Measurements from ENCODE around the gene KIRREL1.

- TF ChIP-seq, protein P1, sequence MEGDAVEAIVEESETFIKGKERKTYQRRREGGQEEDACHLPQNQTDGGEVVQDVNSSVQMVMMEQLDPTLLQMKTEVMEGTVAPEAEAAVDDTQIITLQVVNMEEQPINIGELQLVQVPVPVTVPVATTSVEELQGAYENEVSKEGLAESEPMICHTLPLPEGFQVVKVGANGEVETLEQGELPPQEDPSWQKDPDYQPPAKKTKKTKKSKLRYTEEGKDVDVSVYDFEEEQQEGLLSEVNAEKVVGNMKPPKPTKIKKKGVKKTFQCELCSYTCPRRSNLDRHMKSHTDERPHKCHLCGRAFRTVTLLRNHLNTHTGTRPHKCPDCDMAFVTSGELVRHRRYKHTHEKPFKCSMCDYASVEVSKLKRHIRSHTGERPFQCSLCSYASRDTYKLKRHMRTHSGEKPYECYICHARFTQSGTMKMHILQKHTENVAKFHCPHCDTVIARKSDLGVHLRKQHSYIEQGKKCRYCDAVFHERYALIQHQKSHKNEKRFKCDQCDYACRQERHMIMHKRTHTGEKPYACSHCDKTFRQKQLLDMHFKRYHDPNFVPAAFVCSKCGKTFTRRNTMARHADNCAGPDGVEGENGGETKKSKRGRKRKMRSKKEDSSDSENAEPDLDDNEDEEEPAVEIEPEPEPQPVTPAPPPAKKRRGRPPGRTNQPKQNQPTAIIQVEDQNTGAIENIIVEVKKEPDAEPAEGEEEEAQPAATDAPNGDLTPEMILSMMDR (conservative IDR thresholded peaks at IDR 0.05; ENCODE audit: low read depth in 2 of 2): no peak
- TF ChIP-seq, protein P2, sequence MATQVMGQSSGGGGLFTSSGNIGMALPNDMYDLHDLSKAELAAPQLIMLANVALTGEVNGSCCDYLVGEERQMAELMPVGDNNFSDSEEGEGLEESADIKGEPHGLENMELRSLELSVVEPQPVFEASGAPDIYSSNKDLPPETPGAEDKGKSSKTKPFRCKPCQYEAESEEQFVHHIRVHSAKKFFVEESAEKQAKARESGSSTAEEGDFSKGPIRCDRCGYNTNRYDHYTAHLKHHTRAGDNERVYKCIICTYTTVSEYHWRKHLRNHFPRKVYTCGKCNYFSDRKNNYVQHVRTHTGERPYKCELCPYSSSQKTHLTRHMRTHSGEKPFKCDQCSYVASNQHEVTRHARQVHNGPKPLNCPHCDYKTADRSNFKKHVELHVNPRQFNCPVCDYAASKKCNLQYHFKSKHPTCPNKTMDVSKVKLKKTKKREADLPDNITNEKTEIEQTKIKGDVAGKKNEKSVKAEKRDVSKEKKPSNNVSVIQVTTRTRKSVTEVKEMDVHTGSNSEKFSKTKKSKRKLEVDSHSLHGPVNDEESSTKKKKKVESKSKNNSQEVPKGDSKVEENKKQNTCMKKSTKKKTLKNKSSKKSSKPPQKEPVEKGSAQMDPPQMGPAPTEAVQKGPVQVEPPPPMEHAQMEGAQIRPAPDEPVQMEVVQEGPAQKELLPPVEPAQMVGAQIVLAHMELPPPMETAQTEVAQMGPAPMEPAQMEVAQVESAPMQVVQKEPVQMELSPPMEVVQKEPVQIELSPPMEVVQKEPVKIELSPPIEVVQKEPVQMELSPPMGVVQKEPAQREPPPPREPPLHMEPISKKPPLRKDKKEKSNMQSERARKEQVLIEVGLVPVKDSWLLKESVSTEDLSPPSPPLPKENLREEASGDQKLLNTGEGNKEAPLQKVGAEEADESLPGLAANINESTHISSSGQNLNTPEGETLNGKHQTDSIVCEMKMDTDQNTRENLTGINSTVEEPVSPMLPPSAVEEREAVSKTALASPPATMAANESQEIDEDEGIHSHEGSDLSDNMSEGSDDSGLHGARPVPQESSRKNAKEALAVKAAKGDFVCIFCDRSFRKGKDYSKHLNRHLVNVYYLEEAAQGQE (IDR thresholded peaks at IDR 0.05; ENCODE audit: unreplicated experiment): no peak
- TF ChIP-seq EZH2phosphoT487 (IDR thresholded peaks at IDR 0.05; ENCODE audit: unreplicated experiment) (no peak), ZNF114 (CRISPR knock-in tag; IDR thresholded peaks at IDR 0.05) (no peak), POLR2AphosphoS5 (IDR thresholded peaks at IDR 0.05; ENCODE audit: low read depth) (no peak), CREB1 (CRISPR knock-in tag; IDR thresholded peaks at IDR 0.05; ENCODE audit: low read depth) (no peak), NANOG (IDR thresholded peaks at IDR 0.05; ENCODE audit: borderline replicate concordance) (no peak), EZH2 (IDR thresholded peaks at IDR 0.05; ENCODE audit: low read depth, unreplicated experiment) (no peak), JUNB (IDR thresholded peaks at IDR 0.05; ENCODE audit: unreplicated experiment) (no peak), ZNF331 (CRISPR knock-in tag; IDR thresholded peaks at IDR 0.05; ENCODE audit: low read depth) (no peak)
- TF ChIP-seq, protein P3, sequence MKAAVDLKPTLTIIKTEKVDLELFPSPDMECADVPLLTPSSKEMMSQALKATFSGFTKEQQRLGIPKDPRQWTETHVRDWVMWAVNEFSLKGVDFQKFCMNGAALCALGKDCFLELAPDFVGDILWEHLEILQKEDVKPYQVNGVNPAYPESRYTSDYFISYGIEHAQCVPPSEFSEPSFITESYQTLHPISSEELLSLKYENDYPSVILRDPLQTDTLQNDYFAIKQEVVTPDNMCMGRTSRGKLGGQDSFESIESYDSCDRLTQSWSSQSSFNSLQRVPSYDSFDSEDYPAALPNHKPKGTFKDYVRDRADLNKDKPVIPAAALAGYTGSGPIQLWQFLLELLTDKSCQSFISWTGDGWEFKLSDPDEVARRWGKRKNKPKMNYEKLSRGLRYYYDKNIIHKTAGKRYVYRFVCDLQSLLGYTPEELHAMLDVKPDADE (IDR thresholded peaks at IDR 0.05): no peak
These were observed 130.6 kb downstream of the KIRREL1 start for GRCh38 chr1:158124034-158124433.

All from GM23338 (cell line).